Hippocampal formation (tissue), 2 donors: ENCODE results near the gene FUT3.
A peak's percentile ranks its signal among the peaks of the same experiment; 100 is the strongest.
"Not testable (repeated sequence)": the region's sequence is repeated elsewhere in the genome, so short reads cannot be mapped to it uniquely, and the experiment has no call there.

Source experiments
- DNase-seq, 2 donors: peaks; one replicate each; lab custom pipeline; 2025; lab: John Stamatoyannopoulos, UW

The FUT3 gene

GRCh38 chr19:5848621-5849020 is 2.6 kb downstream of the FUT3 start:
- DNase-seq: not testable (repeated sequence)

GRCh38 chr19:5847846-5848245 is 3.4 kb downstream of the FUT3 start:
- DNase-seq: not testable (repeated sequence)

- no peak for DNase-seq
Measured at GRCh38 chr19:5844456-5845433, 6.5 kb downstream of the FUT3 start.

- no peak for DNase-seq
Measured at GRCh38 chr19:5843295-5843927, 7.8 kb downstream of the FUT3 start.

GRCh38 chr19:5841735-5842111 is 9.5 kb downstream of the FUT3 start:
- DNase-seq: not testable (repeated sequence)

- DNase-seq: no peak
Measured at GRCh38 chr19:5839065-5840017, 11.9 kb downstream of the FUT3 start, which contains the start of gene FUT6. Gene FUT6 (minus strand): TSS chr19:5839702. CDS start chr19:5832567, 7,135 bp downstream.

- no peak for DNase-seq
Measured at GRCh38 chr19:5838353-5839064, 12.7 kb downstream of the FUT3 start.

GRCh38 chr19:5837761-5838352 is 13.4 kb downstream of the FUT3 start:
- no peak for DNase-seq

- no peak for DNase-seq
Measured at GRCh38 chr19:5832527-5833216, 18.6 kb downstream of the FUT3 start.

GRCh38 chr19:5832061-5832460 is 19.2 kb downstream of the FUT3 start:
- no peak for DNase-seq

GRCh38 chr19:5831159-5831558 is 20.1 kb downstream of the FUT3 start:
- no peak for DNase-seq

GRCh38 chr19:5829567-5830310 is 21.5 kb downstream of the FUT3 start:
- DNase-seq: no peak

- DNase-seq: no peak
Measured at GRCh38 chr19:5828661-5829566, 22.3 kb downstream of the FUT3 start.

- DNase-seq: peak; percentile 21 to 59
Measured at GRCh38 chr19:5827891-5828660, 23.2 kb downstream of the FUT3 start.

GRCh38 chr19:5827342-5827890 is 23.8 kb downstream of the FUT3 start:
- no peak for DNase-seq

- no peak for DNase-seq
Measured at GRCh38 chr19:5826531-5827341, 24.5 kb downstream of the FUT3 start.
